OCI-M1 (cell line): ENCODE data around the gene TOMM40L.
A peak's percentile ranks its signal among the peaks of the same experiment; 100 is the strongest.

Source experiments
- DNase-seq: peaks from one replicate; lab custom pipeline; 2025; lab: John Stamatoyannopoulos, UW

Gene TOMM40L

GRCh38 chr1:161257109-161257508 lies 31.2 kb downstream of the TOMM40L start:
- DNase-seq, result peak; percentile 28

GRCh38 chr1:161258439-161259344 lies 32.8 kb downstream of the TOMM40L start, which contains the start of gene PCP4L1:
PCP4L1 (plus strand) TSS chr1:161258745; CDS start chr1:161258975, 230 bp downstream.
- no peak for DNase-seq

GRCh38 chr1:161259345-161259702 lies 33.5 kb downstream of the TOMM40L start:
- DNase-seq, result no peak

GRCh38 chr1:161259765-161260164 lies 33.9 kb downstream of the TOMM40L start:
- DNase-seq, result no peak

- DNase-seq, result no peak
Measured at GRCh38 chr1:161260376-161261260, 34.8 kb downstream of the TOMM40L start.

GRCh38 chr1:161261261-161262235 lies 35.7 kb downstream of the TOMM40L start:
- no peak for DNase-seq

GRCh38 chr1:161265305-161265704 lies 39.4 kb downstream of the TOMM40L start:
- DNase-seq, result no peak

GRCh38 chr1:161266202-161266601 lies 40.3 kb downstream of the TOMM40L start:
- no peak for DNase-seq

GRCh38 chr1:161266836-161267235 lies 41.0 kb downstream of the TOMM40L start:
- DNase-seq, result no peak

- peak; percentile 67 for DNase-seq
Measured at GRCh38 chr1:161267321-161267720, 41.5 kb downstream of the TOMM40L start.

GRCh38 chr1:161273402-161273801 lies 47.5 kb downstream of the TOMM40L start:
- no peak for DNase-seq

GRCh38 chr1:161274874-161275273 lies 49.0 kb downstream of the TOMM40L start:
- no peak for DNase-seq
